A549 (cell line): ENCODE measurements around the gene CIITA.

Experiments used
- CEBPB ChIP-seq, 2 experiments: fragments of >200 bp in 1 of 2; sonication (Bioruptor Twin) in 1 of 2; formaldehyde crosslinking in 1 of 2; IDR thresholded peaks; 2 replicates each; pipeline ENCODE4 v1.6.1; 2012 to 2016
- CTCF ChIP-seq: fragments of >200 bp; sonication (Bioruptor Twin); formaldehyde crosslinking; IDR thresholded peaks from 3 replicates; pipeline ENCODE4 v1.5.1; 2016
- EP300 ChIP-seq, 2 experiments: fragments of >200 bp; sonication (Bioruptor Twin); formaldehyde crosslinking; IDR thresholded peaks; 2 replicates in 1 of 2; 3 replicates in 1 of 2; pipeline ENCODE4 v1.6.1; 2016 to 2017
- ESRRA ChIP-seq: fragments of 150-350 bp; IDR thresholded peaks from 2 replicates; pipeline ENCODE4 v1.6.1; 2014; ENCODE audit warnings: mild to moderate bottlenecking, low read length, borderline replicate concordance
- JUN ChIP-seq, 2 experiments: fragments of >200 bp; sonication (Bioruptor Twin); formaldehyde crosslinking; IDR thresholded peaks; 2 replicates in 1 of 2; 3 replicates in 1 of 2; pipeline ENCODE4 v1.6.1; 2016 to 2017
- PBX3 ChIP-seq: IDR thresholded peaks from 2 replicates; pipeline ENCODE4 v1.6.1; 2012
- POLR2A ChIP-seq: IDR thresholded peaks from 2 replicates; pipeline ENCODE4 v1.6.1; 2012; ENCODE audit warnings: mild to moderate bottlenecking, low read length
- RCOR1 ChIP-seq: fragments of 150-350 bp; IDR thresholded peaks from 2 replicates; pipeline ENCODE4 v1.6.1; 2014; ENCODE audit warnings: antibody characterized with exemption, low read length, low read depth
- REST ChIP-seq: fragments of 200-600 bp; sonication (generic); IDR thresholded peaks from 2 replicates; pipeline ENCODE4 v1.6.1; 2016; ENCODE audit warnings: antibody characterized with exemption, mild to moderate bottlenecking, moderate library complexity

DNA sequence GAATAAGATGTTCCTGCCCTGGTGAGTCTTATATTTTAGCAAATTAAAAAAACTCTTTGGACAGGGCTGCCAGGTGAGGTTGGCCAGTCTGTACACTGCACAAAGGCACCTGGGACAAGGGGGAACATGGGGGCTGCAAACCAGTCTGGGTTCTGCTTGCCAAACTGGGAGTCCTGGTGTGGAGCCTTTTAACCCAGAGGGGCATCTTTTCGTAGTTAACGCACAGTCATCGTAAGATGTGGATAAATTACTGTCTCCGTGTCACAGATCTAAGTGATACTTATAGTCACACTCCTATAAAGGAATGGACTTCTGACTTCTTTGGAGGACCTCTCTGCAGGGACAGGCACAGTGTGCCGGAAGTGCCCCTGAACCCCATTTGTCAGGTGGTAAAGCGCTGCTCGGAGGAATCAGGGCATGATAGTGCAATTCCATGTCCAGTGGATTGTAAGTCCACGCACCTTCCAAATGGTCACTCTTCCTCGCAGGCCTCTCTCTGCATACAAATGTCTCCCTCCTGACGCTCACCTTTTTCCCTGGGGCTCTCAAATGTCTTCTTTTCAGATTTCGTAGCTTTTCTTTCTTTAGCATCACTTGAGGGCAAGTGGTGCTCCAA is 50.6 kb downstream of the CIITA start:
- TF ChIP-seq EP300 (IDR thresholded peaks at IDR 0.05) (no peak), CTCF (no peak), POLR2A (no peak), JUN (IDR thresholded peaks at IDR 0.05) (no peak), REST (no peak), ESRRA (no peak), CEBPB (IDR thresholded peaks at IDR 0.05) (no peak), PBX3 (no peak), RCOR1 (no peak)
